Measurements from ENCODE around the gene PTPN20.
"Not testable (repeated sequence)": the region's sequence is repeated elsewhere in the genome, so short reads cannot be mapped to it uniquely, and the experiment has no call there.

- not testable (repeated sequence) for TF ChIP-seq POLR2AphosphoS5 (IDR thresholded peaks at IDR 0.05; ENCODE audit: low read depth); REST (IDR thresholded peaks at IDR 0.05; ENCODE audit: insufficient replicate concordance, low read depth); CTCF (IDR thresholded peaks at IDR 0.05; ENCODE audit: insufficient read depth, low read length); GABPA (IDR thresholded peaks at IDR 0.05; ENCODE audit: low read depth)
These were observed 14.6 kb downstream of the PTPN20 start for GRCh38 chr10:46925853-46926252.

Data from HL-60 (cell line).